HUDEP-2 (cell line): Measurements from ENCODE around the gene CEP19.
A peak's percentile ranks its signal among the peaks of the same experiment; 100 is the strongest.

Experiments used
- DNase-seq, 76 experiments: peaks; one replicate each; lab custom pipeline; 2025; ENCODE audit not compliant: unreplicated experiment in 76 of 76; lab: John Stamatoyannopoulos, UW

CEP19 gene

GRCh38 chr3:196712514-196713413 is 714 bp upstream of the CEP19 start:
- DNase-seq = peak in 30 of 76 experiments; percentile 3 to 81 (median 57)

- no peak for DNase-seq
Observed at GRCh38 chr3:196708467-196708866, 3.6 kb downstream of the CEP19 start.

- DNase-seq = no peak
Observed at GRCh38 chr3:196707566-196707965, 4.5 kb downstream of the CEP19 start.

- DNase-seq = no peak
Observed at GRCh38 chr3:196706731-196707130, 5.3 kb downstream of the CEP19 start.

GRCh38 chr3:196706327-196706726 is 5.7 kb downstream of the CEP19 start:
- DNase-seq = no peak

GRCh38 chr3:196700801-196701200 is 11.2 kb downstream of the CEP19 start:
- DNase-seq = no peak

GRCh38 chr3:196699749-196700148 is 12.3 kb downstream of the CEP19 start:
- DNase-seq = no peak

- no peak for DNase-seq
Observed at GRCh38 chr3:196697270-196697669, 14.8 kb downstream of the CEP19 start.

- no peak for DNase-seq
Observed at GRCh38 chr3:196695849-196696226, 16.2 kb downstream of the CEP19 start.

GRCh38 chr3:196694941-196695848 is 16.9 kb downstream of the CEP19 start:
- peak in 6 of 76 experiments; percentile 3 to 26 (median 12) for DNase-seq

GRCh38 chr3:196694202-196694638 is 17.8 kb downstream of the CEP19 start:
- peak in 14 of 76 experiments; percentile 3 to 50 (median 12) for DNase-seq

GRCh38 chr3:196691386-196691785 is 20.7 kb downstream of the CEP19 start:
- no peak for DNase-seq

- DNase-seq = no peak
Observed at GRCh38 chr3:196689941-196690660, 21.9 kb downstream of the CEP19 start.

GRCh38 chr3:196688349-196688748 is 23.7 kb downstream of the CEP19 start:
- no peak for DNase-seq

GRCh38 chr3:196686436-196686835 is 25.6 kb downstream of the CEP19 start:
- DNase-seq = no peak

- peak in 54 of 76 experiments; percentile 18 to 77 (median 42) for DNase-seq
Observed at GRCh38 chr3:196684548-196685407, 27.3 kb downstream of the CEP19 start.

GRCh38 chr3:196677931-196678330 is 34.1 kb downstream of the CEP19 start:
- DNase-seq = no peak

- DNase-seq = no peak
Observed at GRCh38 chr3:196677353-196677752, 34.7 kb downstream of the CEP19 start.

- no peak for DNase-seq
Observed at GRCh38 chr3:196673632-196674031, 38.4 kb downstream of the CEP19 start.

- DNase-seq = no peak
Observed at GRCh38 chr3:196670339-196670738, 41.7 kb downstream of the CEP19 start.
